ENCODE measurements around the gene ICA1.

The ICA1 gene

GRCh38 chr7:8136051-8136730, 125.8 kb downstream of the ICA1 start:
- no peak for DNase-seq (ENCODE audit: low read depth in 1 of 2, low spot score in 1 of 2)
- in situ Hi-C loops (cut with HindIII; ENCODE audit: low pct_unique_long_range_greater_than_20kb, low sequenced_read_pairs): no loop called here
- no peak for TF ChIP-seq JUND (IDR thresholded peaks at IDR 0.05; ENCODE audit: low read depth)

- DNase-seq (ENCODE audit: low read depth in 1 of 2, low spot score in 1 of 2): no peak
- in situ Hi-C loops (cut with HindIII; ENCODE audit: low pct_unique_long_range_greater_than_20kb, low sequenced_read_pairs): no loop called here
- no peak for TF ChIP-seq JUND (IDR thresholded peaks at IDR 0.05; ENCODE audit: low read depth)
These were observed 126.5 kb downstream of the ICA1 start for GRCh38 chr7:8135417-8135816.

DNA sequence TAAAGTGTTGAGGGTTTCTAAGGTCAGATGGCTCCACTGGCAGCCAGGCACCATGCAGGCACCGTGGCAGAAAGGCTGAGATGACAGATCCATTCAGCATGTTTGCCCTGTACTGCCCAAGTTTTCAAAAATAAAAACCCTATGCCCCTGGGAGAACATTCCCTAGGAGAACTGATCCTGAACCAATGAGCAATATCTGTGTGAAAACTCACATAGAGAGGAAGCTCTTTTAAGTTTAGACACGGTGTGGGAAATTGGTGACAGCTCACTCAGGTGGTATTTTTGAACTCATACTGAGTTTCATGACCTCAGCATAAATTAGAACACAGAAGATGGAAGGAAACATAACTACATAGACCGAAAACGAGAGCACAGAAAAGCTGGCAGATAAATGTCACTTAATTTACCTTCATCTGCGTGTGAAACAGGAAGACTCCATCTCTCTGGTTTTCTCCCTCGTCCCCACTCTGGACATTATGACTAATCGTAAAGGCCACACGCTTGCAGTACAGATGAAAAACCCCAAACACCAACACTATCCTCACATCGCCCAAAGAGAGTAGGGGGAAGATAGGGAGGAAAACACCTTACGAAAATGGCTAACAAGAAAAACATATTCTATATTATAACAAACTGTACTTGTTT, 127.8 kb downstream of the ICA1 start:
- in situ Hi-C loops (cut with HindIII; ENCODE audit: low pct_unique_long_range_greater_than_20kb, low sequenced_read_pairs): no loop called here
- DNase-seq (ENCODE audit: low read depth in 1 of 2, low spot score in 1 of 2): no peak
- no peak for TF ChIP-seq JUND (IDR thresholded peaks at IDR 0.05; ENCODE audit: low read depth)

GRCh38 chr7:8133188-8133848, 128.6 kb downstream of the ICA1 start:
- TF ChIP-seq JUND (IDR thresholded peaks at IDR 0.05; ENCODE audit: low read depth): no peak
- in situ Hi-C loops (cut with HindIII; ENCODE audit: low pct_unique_long_range_greater_than_20kb, low sequenced_read_pairs): no loop called here
- no peak for DNase-seq (ENCODE audit: low read depth in 1 of 2, low spot score in 1 of 2)

DNA sequence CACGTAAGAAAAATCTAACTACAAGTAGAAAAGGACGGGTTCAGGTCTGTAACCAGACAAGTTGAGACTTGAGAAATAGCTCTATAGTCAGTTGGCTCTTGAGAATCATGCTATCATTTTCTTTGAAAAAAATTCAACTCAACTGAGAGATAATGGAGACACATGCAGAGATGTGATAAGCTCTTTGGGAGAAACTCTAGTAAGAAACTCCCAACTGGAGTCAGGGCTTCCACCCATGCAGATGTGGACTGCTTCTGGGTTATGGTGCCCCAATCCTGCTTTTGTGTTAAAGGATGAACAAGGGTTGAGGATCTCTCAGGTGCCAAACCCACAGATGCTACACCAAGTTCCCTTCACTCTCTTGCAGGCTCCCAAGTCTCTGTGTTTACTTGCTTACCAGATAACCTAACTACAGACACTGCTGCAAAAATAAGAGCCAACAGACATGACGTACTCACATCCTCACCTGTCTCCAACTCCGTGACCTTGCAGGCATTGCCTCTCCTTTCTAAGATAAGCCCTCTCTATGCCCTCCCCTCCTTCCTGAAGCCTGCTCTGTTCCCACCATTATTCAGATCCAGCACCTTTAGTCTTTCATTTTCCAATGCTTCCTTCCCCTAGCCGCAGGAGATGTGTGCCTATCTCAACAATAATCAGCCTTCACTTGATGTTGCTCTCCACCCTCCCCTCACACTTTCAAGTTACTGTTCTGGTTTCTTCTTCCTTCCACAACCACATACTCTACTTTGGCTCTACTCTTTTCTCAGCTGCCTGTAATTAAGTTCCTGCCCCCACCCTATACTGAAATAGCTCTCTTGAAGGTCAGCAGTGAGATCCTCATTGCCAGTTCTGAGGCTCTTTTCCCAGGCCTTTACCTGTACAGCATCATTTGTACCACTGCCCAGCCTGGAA, 130.0 kb downstream of the ICA1 start:
- DNase-seq (ENCODE audit: low read depth in 1 of 2, low spot score in 1 of 2): no peak
- in situ Hi-C loops (cut with HindIII; ENCODE audit: low pct_unique_long_range_greater_than_20kb, low sequenced_read_pairs): no loop called here
- no peak for TF ChIP-seq JUND (IDR thresholded peaks at IDR 0.05; ENCODE audit: low read depth)

DNA sequence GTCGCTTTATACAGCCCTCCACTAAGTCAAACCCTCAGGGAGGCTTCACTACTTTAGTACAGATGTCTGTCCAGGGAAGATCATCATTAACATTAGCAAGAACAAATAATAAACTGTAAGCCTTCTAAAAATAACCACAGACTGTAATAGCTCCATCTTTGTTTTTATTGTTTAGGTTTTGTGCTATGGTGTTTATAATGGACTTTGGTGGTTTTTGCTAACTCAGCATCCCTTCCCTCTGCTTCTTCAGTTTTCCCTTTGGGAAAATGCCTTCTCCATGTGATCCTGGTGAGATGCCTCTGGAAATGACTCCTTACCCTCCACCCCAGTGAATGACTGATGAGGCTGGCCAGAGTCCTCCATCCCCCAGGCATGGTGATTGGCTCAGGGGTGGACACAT, 131.3 kb downstream of the ICA1 start:
- TF ChIP-seq JUND (IDR thresholded peaks at IDR 0.05; ENCODE audit: low read depth): no peak
- no peak for DNase-seq (ENCODE audit: low read depth in 1 of 2, low spot score in 1 of 2)
- in situ Hi-C loops (cut with HindIII; ENCODE audit: low pct_unique_long_range_greater_than_20kb, low sequenced_read_pairs): no loop called here

- in situ Hi-C loops (cut with HindIII; ENCODE audit: low pct_unique_long_range_greater_than_20kb, low sequenced_read_pairs): no loop called here
- TF ChIP-seq JUND (IDR thresholded peaks at IDR 0.05; ENCODE audit: low read depth): no peak
- no peak for DNase-seq (ENCODE audit: low read depth in 1 of 2, low spot score in 1 of 2)
These were observed 132.7 kb downstream of the ICA1 start for GRCh38 chr7:8129318-8129659.

DNA sequence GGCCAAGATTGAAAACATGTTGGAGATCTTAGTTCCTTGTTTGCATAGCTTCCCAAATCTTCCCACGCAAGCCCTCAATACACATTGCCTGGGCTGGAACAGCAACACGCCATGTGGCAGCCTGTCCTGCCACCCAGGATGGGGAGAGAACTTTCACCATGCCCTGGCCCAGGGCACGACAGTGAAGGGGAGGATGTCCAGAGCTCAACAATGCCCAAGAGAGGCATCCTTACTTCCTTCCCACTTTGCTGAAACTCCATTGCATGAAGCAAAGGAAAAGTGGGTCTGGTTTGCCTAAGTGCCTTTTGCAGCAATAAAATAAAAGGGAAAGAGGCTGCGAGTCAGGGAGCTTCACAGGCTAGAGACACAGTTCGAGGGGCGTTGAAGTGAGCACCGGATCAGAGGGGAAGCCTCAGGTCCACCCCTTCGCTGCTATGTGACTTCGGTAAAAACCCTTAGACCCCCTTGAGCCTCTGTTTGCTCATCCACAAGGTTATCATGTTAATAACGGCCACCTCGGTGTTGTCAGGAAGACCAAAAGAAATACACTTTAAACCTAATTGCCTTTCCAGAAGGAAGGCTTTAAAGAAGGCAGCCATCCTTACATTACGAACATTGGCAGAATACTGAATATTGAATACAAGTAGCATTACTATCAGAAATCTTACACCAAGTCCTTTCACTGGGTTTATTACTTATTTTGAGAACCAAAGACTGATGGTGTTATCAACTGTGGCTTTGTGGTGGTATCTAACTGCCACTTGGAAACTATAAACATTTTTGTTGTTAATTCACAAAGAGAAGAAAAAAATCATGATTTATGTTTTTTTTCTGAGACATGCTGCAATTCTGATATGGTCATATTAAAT, 133.3 kb downstream of the ICA1 start:
- DNase-seq (ENCODE audit: low read depth in 1 of 2, low spot score in 1 of 2): no peak
- in situ Hi-C loops (cut with HindIII; ENCODE audit: low pct_unique_long_range_greater_than_20kb, low sequenced_read_pairs): no loop called here

DNA sequence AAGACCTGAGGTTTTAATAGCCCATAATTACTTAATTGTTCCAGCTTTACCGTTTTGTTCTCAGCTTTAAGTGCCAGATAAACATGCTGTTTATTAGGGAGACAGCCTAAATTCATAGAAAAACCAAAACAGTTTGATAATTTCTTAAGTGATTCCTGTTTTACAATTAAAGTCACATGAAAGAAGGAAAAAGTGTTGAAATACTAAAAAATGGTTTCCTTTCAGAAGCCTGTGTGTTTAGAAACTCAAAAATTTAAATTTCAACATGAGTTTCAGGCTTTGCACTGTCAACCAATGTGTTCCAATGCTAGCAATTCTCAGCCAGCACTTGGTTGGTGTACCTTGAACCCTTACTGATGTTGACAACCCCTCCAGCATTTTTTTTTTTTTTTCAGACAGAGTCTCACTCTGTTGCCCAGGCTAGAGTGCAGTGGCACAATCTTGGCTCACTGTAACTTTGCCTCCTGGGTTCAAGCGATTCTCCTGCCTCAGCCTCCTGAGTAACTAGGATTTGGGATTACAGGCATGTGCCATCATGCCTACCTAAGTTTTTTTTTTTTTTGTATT, 135.3 kb downstream of the ICA1 start:
- in situ Hi-C loops (cut with HindIII; ENCODE audit: low pct_unique_long_range_greater_than_20kb, low sequenced_read_pairs): no loop called here
- no peak for TF ChIP-seq JUND (IDR thresholded peaks at IDR 0.05; ENCODE audit: low read depth)
- DNase-seq (ENCODE audit: low read depth in 1 of 2, low spot score in 1 of 2): no peak

More for the DNA sequence above, 133.3 kb downstream of the ICA1 start:
- no peak for TF ChIP-seq JUND (IDR thresholded peaks at IDR 0.05; ENCODE audit: low read depth)

- no peak for DNase-seq (ENCODE audit: low read depth in 1 of 2, low spot score in 1 of 2)
- TF ChIP-seq JUND (IDR thresholded peaks at IDR 0.05; ENCODE audit: low read depth): no peak
- in situ Hi-C loops (cut with HindIII; ENCODE audit: low pct_unique_long_range_greater_than_20kb, low sequenced_read_pairs): no loop called here
These were observed 136.1 kb downstream of the ICA1 start for GRCh38 chr7:8125680-8126444.

DNA sequence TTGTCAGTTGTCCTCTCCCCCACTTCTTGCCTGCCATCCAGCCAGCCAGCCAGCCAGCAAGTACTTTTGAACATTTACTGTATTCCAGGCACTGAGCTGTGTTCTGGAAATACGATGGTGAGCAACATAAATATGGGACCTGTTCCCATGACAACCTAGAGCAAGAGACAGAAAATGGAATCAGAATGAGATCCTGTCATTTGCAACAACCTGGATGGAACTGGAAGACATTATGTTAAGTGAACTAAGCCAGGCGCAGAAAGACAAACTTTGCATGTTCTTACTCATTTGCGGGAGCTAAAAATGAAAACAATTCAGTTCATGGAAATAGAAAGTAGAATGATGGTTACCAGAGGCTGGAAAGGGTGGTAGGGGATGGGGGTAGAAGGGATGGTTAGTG, 140.7 kb downstream of the ICA1 start:
- TF ChIP-seq JUND (IDR thresholded peaks at IDR 0.05; ENCODE audit: low read depth): no peak
- in situ Hi-C loops (cut with HindIII; ENCODE audit: low pct_unique_long_range_greater_than_20kb, low sequenced_read_pairs): no loop called here
- DNase-seq (ENCODE audit: low read depth in 1 of 2, low spot score in 1 of 2): no peak
